Stimulated activated naive CD8-positive, alpha-beta T cell treated with anti-CD3 and anti-CD28 coated beads, Interleukin-15, Interleukin-2, amounts not matched to agents 100 U/mL and 50 U/mL, for 24 hours (primary cell): ENCODE data around the gene STX4.

Source experiments
- ATAC-seq: fragments of 150-1000 bp; cut with Tn5 transposase; one replicate; pipeline ENCODE4 v1.10.0; 2021
- DNase-seq: peaks from one replicate; pipeline ENCODE4 v3.0.0; 2021

STX4 gene

DNA sequence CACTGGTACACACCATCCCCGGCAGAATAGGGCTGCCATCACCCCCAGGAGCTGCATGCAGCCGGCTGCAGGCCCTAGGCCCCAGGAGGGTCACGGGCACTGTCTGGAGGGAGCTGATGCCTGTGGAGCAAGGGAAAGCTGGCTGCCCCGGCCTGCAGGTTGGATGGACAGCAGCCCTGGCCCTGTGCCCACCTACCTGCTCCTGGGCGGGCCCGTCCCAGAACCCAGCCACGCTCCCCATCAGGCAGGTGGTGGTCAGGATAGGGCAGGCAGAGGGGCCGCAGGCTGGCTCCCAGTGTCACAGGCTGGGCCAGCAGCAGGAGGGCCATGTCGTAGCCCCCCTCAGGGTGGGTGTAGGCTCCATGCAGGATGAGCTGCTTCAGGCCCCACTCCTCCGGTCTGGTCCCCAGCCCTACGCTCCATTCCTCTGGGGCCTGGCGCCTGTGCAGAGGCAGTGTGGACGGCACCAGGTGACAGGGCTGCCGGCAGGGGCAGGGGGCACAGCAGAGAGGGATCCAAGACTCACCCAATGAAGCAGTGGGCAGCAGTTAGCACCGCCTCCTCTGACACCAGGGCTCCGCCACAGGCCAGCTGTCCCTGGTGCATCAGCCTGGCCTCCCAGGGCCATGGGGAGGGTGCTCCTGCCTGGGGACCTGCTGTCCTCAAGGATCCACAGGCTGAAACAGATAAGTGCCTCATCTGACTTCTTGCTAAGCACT lies 51.4 kb downstream of the STX4 start:
- ATAC-seq (no peak), DNase-seq (no peak)

DNA sequence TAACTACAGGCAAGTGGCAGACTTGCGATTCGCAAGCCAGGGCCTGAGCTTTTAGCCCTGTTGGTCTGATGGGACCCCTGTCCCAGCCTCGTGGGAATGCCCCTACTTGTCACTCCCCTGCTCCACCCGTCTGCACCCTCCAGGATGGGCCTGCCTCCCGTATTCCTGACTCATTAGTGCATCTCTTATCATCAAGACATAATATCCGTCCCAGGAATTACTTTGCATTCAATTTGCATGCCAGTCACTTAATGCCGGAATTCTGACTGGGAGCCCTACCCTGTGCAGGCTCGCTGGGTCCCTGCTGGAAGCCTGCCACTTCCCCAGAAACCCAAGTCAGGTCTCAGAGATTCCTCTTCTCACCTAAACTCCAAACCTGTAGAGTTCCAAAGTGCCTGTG lies 52.1 kb downstream of the STX4 start:
- DNase-seq, result no peak
- no peak for ATAC-seq

DNA sequence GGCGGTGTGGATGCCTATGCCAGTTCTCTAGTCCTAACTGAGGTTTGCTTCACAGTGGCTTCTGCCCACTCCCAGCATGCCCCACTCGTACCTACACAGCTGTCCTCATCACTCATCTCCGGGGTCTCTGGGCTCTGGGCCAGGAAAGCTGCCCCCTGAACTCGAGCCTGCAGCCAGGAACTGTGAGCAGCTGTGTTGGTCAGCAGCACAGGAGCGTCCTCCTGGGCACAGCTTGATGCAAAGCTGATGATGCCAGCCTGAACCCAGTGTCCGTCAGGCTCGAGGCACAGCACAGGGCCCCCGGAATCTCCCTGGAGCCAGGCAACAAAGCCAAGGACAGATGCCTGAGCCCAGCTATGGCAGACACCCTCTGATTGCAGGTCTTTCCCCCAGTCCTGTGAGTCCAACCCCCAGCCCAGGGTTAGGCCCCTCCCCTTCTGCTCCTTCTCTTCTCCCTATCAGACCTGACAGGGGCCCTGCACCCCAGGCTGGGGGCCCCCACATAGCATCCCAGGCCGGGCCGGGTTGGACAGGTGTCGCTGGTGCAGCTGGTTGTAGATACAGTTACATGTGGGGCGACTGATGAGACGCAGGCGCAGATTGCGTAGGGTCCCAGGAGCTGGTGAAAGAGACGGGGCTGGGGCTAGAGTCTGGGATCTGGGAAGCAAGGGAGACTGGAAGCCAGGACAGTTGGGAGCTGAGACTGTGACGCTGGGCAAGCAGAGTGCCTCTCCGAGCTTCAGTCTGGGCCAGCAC lies 52.7 kb downstream of the STX4 start:
- DNase-seq (no peak), ATAC-seq (no peak)

DNA sequence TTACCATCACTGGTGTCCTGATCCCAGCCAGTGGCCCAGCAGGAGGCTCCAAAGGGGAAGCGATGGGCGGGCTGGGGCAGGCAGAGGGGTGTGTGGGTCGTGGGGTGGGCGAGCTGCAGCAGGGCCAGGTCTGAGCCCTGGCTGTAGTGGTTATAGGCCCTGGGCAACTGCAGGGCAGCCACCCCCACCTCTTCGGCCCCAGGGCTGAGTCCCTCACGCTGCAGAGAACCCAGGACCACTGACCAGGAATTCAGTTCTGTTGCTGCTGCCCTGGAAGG lies 53.2 kb downstream of the STX4 start:
- DNase-seq, result no peak
- ATAC-seq, result no peak

DNA sequence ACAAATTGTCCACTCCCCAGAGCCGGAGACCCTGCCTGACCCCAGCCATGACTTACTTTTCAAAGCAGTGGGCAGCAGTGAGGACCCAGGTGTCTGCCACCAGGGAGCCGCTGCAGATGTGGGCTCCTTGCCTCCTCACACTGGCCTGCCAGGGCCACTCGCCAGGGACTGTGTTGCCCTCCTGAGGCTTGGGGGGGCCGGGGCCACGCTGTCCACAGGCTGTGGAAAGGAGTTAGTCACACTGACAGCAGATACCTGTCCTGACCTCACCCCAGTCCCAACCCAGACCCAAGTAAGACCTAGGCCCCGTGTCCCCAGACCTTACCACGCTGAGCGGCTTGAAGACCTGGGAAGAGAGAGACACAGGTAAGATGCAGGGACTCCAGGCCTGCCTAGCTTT lies 54.1 kb downstream of the STX4 start:
- no peak for DNase-seq
- ATAC-seq, result no peak

DNA sequence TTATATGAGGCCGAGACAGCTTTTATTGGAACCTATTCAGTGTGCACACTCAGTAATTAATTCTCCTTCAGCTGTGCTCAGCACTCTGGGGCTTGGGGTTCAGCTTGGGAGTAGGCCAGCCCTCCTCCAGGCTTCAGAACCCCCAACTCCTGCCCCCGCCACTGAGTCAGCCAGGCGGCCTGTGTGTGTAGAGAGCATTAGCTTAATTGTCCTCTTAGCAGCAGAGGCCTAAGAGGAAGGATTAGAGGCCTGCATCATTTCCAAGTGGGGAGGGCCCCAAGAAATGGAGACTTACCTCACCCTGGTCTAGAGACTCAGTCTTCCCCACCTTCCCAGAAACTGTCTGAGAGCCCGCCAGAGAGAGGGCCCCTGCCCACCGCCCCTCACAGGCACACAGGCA lies 54.6 kb downstream of the STX4 start:
- no peak for DNase-seq
- no peak for ATAC-seq

DNA sequence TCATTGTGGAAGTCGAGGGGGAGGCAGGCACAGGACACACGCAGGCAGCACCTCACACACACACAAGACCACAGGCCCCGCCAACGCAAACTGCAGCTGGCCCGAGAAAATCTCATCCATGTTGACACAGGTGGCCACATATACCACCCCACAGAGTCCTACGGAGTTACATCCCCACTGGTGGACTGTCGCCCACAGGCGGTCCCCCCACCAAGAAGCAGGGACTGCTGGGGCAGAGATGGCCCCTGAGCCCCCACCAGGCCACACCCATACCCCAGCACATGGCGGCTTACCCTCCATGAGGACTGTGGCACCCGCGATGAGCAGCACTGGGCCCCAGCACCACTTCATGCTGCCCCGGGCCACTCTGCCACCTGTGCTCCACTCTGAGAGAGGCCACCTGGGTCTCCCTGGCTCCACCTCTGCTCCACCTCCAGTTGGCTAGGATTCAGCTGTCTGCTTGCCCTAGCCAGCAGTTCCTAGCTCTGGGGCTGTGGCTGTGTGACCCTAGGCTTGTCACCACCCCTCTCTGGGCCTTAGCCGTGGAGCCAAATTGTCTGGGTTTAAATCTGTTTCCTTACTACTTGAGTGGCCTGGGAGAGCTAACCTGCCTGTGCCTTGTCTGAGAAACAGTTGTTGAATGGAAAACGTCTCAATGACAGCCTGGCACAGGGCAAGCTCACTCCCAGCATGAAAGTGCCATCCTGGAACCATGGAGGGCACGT lies 55.3 kb downstream of the STX4 start, which contains the start of gene PRSS53:
Gene PRSS53 (minus strand): TSS at position 485 of the 725 bp plus-strand sequence. CDS start 134 bp downstream, at position 351.
- ATAC-seq (no peak), DNase-seq (no peak)

DNA sequence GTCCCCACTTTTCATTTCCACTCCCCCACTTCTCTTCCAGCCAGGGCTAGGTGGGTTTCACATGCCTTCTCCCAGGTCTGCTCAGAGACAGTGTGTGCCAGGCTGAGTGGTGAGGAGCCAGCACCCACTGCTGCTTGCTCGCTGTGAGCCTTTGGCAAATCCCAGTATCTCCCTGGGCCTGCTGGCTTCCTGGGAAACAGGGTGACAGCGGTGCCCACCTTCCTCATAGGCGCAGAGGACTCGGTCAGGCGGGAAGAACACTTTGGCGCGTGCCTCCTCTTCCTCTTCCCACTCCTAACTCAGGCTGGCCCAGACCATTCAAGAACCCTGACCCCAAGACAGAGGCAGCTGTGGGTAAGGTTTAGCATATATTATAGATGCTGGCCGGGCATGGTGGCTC lies 55.8 kb downstream of the STX4 start:
- DNase-seq, result no peak
- ATAC-seq, result no peak
